ENCODE measurements around the gene LNP1. TPM values are rescaled to one million over a fixed set of nuclear protein-coding genes. Genes with fewer than 3 reads are reported as not detected.

LNP1 gene
- total and polyA plus RNA-seq, 2 of the 13 experiments (the other 11 are each of a cell fraction or from before 2014, with no cell fraction given): 3.6 to 7.0 TPM

DNA sequence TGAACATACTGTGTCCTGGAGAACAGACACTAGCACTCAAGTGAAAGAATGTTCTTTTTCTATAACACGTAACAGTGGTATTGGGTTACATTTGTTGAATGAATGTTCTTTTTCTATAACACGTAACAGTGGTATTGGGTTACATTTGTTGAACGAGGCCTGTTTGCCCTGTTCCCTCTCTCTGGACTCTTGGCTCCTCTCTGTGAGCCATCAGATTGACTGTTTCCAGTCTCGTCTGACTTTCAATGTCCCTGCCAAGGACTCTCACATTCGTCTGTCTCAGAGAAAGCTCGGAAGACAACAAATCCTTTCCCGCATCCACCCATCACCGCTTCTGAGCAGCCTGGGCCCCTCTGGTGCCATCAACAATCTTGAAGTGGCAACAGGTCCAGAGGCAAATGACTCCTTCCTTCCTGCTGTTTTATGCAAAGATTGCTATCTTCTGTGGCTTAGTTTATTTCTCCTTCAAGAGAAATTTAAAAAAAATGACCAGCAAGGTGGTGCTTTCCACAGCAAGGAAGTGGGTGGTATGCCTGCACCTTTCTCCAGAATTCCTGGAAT is 99.1 kb downstream of the LNP1 start:
- no peak for DNase-seq (ENCODE audit: low spot score)
- no peaks in the 10 kb centered on the region; the same call in 1 of the 2 replicates for H4K20me1 ChIP-seq (ENCODE audit: insufficient read depth, low read length)
- in situ Hi-C loops (cut with HindIII; ENCODE audit: extremely low pct_ligation_motif_present, low pct_unique_long_range_greater_than_20kb) (no loop called here), intact Hi-C loops (cut with micrococcal nuclease; ENCODE audit: unreplicated experiment) (no loop called here)
- no peak overlapping the region for H3K4me3 ChIP-seq (replicated peaks in 1 of 3; ENCODE audit: insufficient read depth in 1 of 3, low read depth in 2 of 3, low read length in 3 of 3)
- H3K36me3 ChIP-seq (replicated peaks in 1 of 2; ENCODE audit: control insufficient read depth in 1 of 2, insufficient read depth in 2 of 2, low read length in 2 of 2): no peaks in the 10 kb centered on the region
- POLR2A ChIA-PET: interaction anchor here (1.1 kb wide), 1 partner anchor 8 kb away, joined by 3 read pairs; the partner anchor contains the start of gene TMEM45A
- FAIRE-seq: no peak
- H3K4me1 ChIP-seq (ENCODE audit: insufficient read depth, low read length): peaks cover 23% of the 10 kb centered on the region; the same call in 1 of the 2 replicates
- H3K9ac ChIP-seq (ENCODE audit: insufficient read depth, low read depth, low read length): no peak overlapping the region
- no TSS peak for BruUV-seq (replicated peaks)
- 76% methylated on average over 8 of the region's 8 CpGs for WGBS (ENCODE audit: low lambda C conversion rate)
- no peak overlapping the region for H2AFZ ChIP-seq (ENCODE audit: low read length)
- CTCF ChIA-PET (ENCODE audit: low intra/inter-chr PET ratio, low total read pairs): no interaction called here
- no peak overlapping the region for H3K27ac ChIP-seq (ENCODE audit: extremely low read length, insufficient read depth, low read length)
- TF ChIP-seq HOXD1 (CRISPR knock-in tag; IDR thresholded peaks at IDR 0.05) (no peak), CEBPB (IDR thresholded peaks at IDR 0.05; ENCODE audit: borderline replicate concordance, low read depth, low read length) (no peak), CBX5 (CRISPR knock-in tag; IDR thresholded peaks at IDR 0.05; ENCODE audit: borderline replicate concordance) (no peak), RFXAP (CRISPR knock-in tag; IDR thresholded peaks at IDR 0.05; ENCODE audit: borderline replicate concordance) (no peak)
- TF ChIP-seq, protein P1, sequence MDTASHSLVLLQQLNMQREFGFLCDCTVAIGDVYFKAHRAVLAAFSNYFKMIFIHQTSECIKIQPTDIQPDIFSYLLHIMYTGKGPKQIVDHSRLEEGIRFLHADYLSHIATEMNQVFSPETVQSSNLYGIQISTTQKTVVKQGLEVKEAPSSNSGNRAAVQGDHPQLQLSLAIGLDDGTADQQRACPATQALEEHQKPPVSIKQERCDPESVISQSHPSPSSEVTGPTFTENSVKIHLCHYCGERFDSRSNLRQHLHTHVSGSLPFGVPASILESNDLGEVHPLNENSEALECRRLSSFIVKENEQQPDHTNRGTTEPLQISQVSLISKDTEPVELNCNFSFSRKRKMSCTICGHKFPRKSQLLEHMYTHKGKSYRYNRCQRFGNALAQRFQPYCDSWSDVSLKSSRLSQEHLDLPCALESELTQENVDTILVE (CRISPR knock-in tag; IDR thresholded peaks at IDR 0.05): no peak
- TF ChIP-seq, protein P2, sequence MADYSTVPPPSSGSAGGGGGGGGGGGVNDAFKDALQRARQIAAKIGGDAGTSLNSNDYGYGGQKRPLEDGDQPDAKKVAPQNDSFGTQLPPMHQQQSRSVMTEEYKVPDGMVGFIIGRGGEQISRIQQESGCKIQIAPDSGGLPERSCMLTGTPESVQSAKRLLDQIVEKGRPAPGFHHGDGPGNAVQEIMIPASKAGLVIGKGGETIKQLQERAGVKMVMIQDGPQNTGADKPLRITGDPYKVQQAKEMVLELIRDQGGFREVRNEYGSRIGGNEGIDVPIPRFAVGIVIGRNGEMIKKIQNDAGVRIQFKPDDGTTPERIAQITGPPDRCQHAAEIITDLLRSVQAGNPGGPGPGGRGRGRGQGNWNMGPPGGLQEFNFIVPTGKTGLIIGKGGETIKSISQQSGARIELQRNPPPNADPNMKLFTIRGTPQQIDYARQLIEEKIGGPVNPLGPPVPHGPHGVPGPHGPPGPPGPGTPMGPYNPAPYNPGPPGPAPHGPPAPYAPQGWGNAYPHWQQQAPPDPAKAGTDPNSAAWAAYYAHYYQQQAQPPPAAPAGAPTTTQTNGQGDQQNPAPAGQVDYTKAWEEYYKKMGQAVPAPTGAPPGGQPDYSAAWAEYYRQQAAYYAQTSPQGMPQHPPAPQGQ (CRISPR knock-in tag; IDR thresholded peaks at IDR 0.05; ENCODE audit: borderline replicate concordance): no peak
- TF ChIP-seq, protein P3, sequence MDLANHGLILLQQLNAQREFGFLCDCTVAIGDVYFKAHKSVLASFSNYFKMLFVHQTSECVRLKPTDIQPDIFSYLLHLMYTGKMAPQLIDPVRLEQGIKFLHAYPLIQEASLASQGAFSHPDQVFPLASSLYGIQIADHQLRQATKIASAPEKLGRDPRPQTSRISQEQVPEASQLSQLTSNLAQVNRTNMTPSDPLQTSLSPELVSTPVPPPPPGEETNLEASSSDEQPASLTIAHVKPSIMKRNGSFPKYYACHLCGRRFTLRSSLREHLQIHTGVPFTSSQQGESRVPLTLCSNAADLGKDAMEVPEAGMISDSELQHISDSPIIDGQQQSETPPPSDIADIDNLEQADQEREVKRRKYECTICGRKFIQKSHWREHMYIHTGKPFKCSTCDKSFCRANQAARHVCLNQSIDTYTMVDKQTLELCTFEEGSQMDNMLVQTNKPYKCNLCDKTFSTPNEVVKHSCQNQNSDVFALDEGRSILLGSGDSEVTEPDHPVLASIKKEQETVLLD (CRISPR knock-in tag; IDR thresholded peaks at IDR 0.05; ENCODE audit: low read depth): no peak
- H3K9me3 ChIP-seq (ENCODE audit: low read length): no peaks in the 10 kb centered on the region
- H3K79me2 ChIP-seq (ENCODE audit: insufficient read depth, low read length): peaks cover 4% of the 10 kb centered on the region
- H3K4me2 ChIP-seq (ENCODE audit: low read depth, low read length): no peak overlapping the region
- no peaks in the 10 kb centered on the region for H3K27me3 ChIP-seq (ENCODE audit: control insufficient read depth in 1 of 2, insufficient read depth in 2 of 2, low read length in 2 of 2)
- ATAC-seq: no peak
